Measurements from ENCODE around the gene NPLOC4.
"Not testable (repeated sequence)": the region's sequence is repeated elsewhere in the genome, so short reads cannot be mapped to it uniquely, and the experiment has no call there.

Gene NPLOC4

GRCh38 chr17:81599719-81600486 lies 37.0 kb downstream of the NPLOC4 start:
- TF ChIP-seq CTCF (IDR thresholded peaks at IDR 0.05; ENCODE audit: low read depth, low read length), result no peak
- no peak for DNase-seq (ENCODE audit: extremely low read depth, low read depth)

- no peak for TF ChIP-seq CTCF (IDR thresholded peaks at IDR 0.05; ENCODE audit: low read depth, low read length)
- DNase-seq (ENCODE audit: extremely low read depth, low read depth), result no peak
Measured at GRCh38 chr17:81593105-81593871, 43.6 kb downstream of the NPLOC4 start.

GRCh38 chr17:81591971-81592370 lies 44.9 kb downstream of the NPLOC4 start:
- DNase-seq (ENCODE audit: extremely low read depth, low read depth), result no peak
- no peak for TF ChIP-seq CTCF (IDR thresholded peaks at IDR 0.05; ENCODE audit: low read depth, low read length)

GRCh38 chr17:81590121-81590520 lies 46.8 kb downstream of the NPLOC4 start:
- TF ChIP-seq CTCF (IDR thresholded peaks at IDR 0.05; ENCODE audit: low read depth, low read length), result no peak
- DNase-seq (ENCODE audit: extremely low read depth, low read depth), result no peak

GRCh38 chr17:81589612-81590011 lies 47.3 kb downstream of the NPLOC4 start:
- no peak for TF ChIP-seq CTCF (IDR thresholded peaks at IDR 0.05; ENCODE audit: low read depth, low read length)
- no peak for DNase-seq (ENCODE audit: extremely low read depth, low read depth)

GRCh38 chr17:81586096-81586495 lies 50.8 kb downstream of the NPLOC4 start:
- DNase-seq (ENCODE audit: extremely low read depth, low read depth), result no peak
- no peak for TF ChIP-seq CTCF (IDR thresholded peaks at IDR 0.05; ENCODE audit: low read depth, low read length)

GRCh38 chr17:81584771-81585170 lies 52.1 kb downstream of the NPLOC4 start:
- not testable (repeated sequence) for DNase-seq (ENCODE audit: extremely low read depth, low read depth)

Data from AG09319 (cell line).